ENCODE data around the gene RAB38.

DNA sequence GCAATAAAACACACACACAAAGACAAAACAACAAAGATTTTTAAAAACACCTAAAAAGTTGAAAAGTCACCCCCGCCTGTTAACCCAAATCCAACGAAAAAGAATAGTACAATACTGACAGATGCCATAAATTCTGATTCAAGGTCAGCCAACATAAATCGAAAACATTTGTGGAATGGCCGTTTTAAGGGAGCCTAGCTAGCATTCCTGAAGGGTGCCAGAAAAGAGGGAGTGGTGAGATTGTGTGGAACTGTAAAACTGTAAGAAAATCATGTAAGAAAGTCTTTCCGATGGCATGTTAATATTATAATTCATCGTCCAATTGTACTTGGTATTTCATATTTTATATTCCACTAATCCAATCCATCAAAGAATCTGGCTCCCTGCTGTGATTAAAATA is 75.1 kb downstream of the RAB38 start:
- TF ChIP-seq, protein P1, sequence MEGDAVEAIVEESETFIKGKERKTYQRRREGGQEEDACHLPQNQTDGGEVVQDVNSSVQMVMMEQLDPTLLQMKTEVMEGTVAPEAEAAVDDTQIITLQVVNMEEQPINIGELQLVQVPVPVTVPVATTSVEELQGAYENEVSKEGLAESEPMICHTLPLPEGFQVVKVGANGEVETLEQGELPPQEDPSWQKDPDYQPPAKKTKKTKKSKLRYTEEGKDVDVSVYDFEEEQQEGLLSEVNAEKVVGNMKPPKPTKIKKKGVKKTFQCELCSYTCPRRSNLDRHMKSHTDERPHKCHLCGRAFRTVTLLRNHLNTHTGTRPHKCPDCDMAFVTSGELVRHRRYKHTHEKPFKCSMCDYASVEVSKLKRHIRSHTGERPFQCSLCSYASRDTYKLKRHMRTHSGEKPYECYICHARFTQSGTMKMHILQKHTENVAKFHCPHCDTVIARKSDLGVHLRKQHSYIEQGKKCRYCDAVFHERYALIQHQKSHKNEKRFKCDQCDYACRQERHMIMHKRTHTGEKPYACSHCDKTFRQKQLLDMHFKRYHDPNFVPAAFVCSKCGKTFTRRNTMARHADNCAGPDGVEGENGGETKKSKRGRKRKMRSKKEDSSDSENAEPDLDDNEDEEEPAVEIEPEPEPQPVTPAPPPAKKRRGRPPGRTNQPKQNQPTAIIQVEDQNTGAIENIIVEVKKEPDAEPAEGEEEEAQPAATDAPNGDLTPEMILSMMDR (IDR thresholded peaks at IDR 0.05), result no peak
- TF ChIP-seq POLR2A (IDR thresholded peaks at IDR 0.05), result no peak
- TF ChIP-seq POLR2AphosphoS5 (IDR thresholded peaks at IDR 0.05), result no peak
